SK-N-MC (cell line): ENCODE measurements around the gene PRAMEF8.
"Not testable (repeated sequence)": the region's sequence is repeated elsewhere in the genome, so short reads cannot be mapped to it uniquely, and the experiment has no call there.

Experiments used
- EZH2 ChIP-seq: fragments of 200-600 bp; sonication (generic); IDR thresholded peaks from one replicate; pipeline ENCODE4 v1.6.1; 2017; ENCODE audit warnings: antibody characterized with exemption
- POLR2AphosphoS5 ChIP-seq: IDR thresholded peaks from 2 replicates; pipeline ENCODE4 v1.6.1; 2012; ENCODE audit warnings: mild to moderate bottlenecking, low read depth, low read length, borderline replicate concordance

GRCh38 chr1:13232056-13232455 lies 52.9 kb downstream of the PRAMEF8 start:
- TF ChIP-seq EZH2, POLR2AphosphoS5: not testable (repeated sequence)
